Omental fat pad (tissue), 4 donors: ENCODE measurements around the gene HPRT1. TPM values are rescaled to one million over a fixed set of nuclear protein-coding genes. Genes with fewer than 3 reads are reported as not detected.

Experiments used
- ATAC-seq: fragments of 150-250 bp; one replicate; pipeline ENCODE4 v1.9.1; 2016; ENCODE audit warnings: mild to moderate bottlenecking, moderate library complexity; ENCODE audit not compliant: low FRiP score
- DNase-seq: peaks from one replicate; pipeline ENCODE4 v3.0.0-alpha.2; 2019; ENCODE audit warnings: low spot score
- CTCF ChIP-seq, 3 donors: fragments of 450-650 bp; IDR thresholded peaks; one replicate each; pipeline ENCODE4 v1.5.1; 2016 to 2017; ENCODE audit warnings: antibody characterized with exemption in 3 of 3, mild to moderate bottlenecking in 3 of 3, moderate library complexity in 2 of 3
- total RNA-seq, 4 donors: library from RNA; depleted of rRNA; stranded (reverse); fragments of >200 nt; gene quantifications; one replicate each; pipeline ENCODE4 v1.1.0, GENCODE V29; 2016

The HPRT1 gene
- total RNA-seq, 4 donors from 2014 or later, result 6.9 to 21.7 (median 10.6) TPM

GRCh38 chrX:134470013-134470412 is 10.0 kb downstream of the HPRT1 start:
- ATAC-seq, result no peak
- DNase-seq, result no peak
- TF ChIP-seq CTCF (IDR thresholded peaks at IDR 0.05), result no peak

DNA sequence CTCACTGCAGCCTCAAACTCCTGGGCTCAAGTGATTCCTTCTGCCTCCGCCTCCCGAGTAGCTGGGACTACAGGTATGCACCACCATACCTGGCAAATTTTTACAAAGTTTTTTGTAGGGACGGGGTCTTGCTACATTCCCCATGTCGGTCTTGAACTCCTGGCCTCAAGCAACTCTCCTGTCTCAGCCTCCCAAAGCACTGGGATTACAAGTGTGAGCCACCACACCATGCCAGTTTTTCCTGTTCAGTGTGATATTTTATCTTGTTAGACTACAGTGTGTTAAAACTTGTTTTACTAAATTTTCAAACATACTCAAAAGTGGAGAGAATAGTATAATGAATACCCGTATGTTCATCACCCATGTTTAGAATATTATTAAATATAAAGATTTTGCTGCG is 12.1 kb downstream of the HPRT1 start:
- TF ChIP-seq CTCF (IDR thresholded peaks at IDR 0.05), result no peak
- no peak for DNase-seq
- no peak for ATAC-seq

GRCh38 chrX:134476284-134476683 is 16.3 kb downstream of the HPRT1 start:
- no peak for TF ChIP-seq CTCF (IDR thresholded peaks at IDR 0.05)
- ATAC-seq (no peak), DNase-seq (no peak)

DNA sequence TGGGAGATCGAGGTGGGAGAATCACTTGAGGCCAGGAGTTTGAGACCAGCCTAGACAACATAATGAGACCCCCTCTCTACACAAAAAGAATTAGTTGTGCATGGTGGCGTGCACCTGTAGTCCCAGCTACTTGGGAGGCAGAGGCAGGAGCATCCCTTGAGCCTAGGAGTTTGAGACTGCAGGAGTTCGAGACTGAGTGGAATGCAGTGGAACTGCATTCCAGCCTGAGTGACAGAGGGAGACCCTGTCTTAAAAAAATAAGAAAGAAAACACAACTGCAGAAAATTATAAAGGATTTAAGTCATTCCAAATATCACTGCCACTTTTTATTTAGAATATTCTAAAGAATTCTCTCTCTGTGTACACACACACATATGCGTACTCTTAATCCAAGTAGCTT is 18.4 kb downstream of the HPRT1 start:
- no peak for TF ChIP-seq CTCF (IDR thresholded peaks at IDR 0.05)
- ATAC-seq (no peak), DNase-seq (no peak)

DNA sequence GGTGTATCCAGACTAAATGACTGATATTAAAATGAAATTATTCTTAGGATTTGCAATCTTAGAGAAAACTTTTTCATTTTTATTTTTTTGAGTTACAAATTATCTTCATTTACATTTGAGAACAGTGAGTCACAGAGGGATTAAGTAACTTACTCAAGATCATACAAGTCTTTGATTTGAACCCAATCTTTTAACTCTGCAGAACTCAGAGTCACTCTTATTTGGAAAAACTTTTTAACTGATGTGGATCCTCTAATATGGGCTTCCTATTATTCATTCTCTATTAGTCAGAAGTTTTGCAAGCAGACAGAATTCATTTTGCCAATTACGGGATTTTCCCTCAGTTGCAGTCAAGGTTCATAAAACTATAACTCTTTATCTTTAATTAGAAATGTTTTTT is 20.1 kb downstream of the HPRT1 start:
- TF ChIP-seq CTCF (IDR thresholded peaks at IDR 0.05), result no peak
- no peak for ATAC-seq
- DNase-seq, result no peak

DNA sequence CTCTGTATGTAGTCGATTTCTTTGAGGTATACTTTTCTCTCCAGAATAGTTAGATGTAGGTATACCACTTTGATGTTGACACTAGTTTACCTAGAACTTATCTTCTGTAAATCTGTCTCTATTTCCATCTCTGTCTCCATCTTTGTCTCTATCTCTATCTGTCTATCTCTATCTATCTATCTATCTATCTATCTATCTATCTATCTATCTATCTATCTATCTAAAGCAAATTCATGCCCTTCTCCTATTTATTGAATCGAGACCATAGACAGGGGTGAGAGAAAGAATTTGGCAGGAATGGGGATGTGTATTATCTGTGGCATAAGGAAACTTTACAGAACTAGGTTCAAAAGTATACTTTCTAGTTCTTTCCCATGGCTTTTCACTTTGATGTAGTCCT is 21.4 kb downstream of the HPRT1 start:
- TF ChIP-seq CTCF (IDR thresholded peaks at IDR 0.05), result no peak
- no peak for ATAC-seq
- no peak for DNase-seq

DNA sequence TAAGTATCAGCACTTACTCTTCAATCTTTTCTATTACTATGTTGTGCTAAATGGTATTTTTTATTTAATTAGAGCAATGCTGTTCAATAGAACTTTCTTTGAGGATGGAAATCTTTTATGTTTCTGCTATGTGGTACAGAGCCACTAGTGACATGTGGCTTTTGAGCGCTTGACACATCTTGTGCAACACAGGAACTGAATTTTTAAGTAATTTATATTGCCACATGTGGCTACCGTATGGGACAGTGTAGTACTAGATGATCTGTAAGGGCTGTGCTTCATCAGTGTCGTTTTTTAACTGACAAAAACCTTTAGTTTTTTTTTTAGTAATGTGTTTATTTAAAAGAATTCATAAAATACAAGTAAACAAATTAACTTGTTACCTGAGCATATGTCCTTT is 22.4 kb downstream of the HPRT1 start:
- DNase-seq (no peak), ATAC-seq (no peak)
- no peak for TF ChIP-seq CTCF (IDR thresholded peaks at IDR 0.05)
